ENCODE measurements around the gene KLHL4. TPM values are rescaled to one million over a fixed set of nuclear protein-coding genes. Genes with fewer than 3 reads are reported as not detected.

The KLHL4 gene, protein sequence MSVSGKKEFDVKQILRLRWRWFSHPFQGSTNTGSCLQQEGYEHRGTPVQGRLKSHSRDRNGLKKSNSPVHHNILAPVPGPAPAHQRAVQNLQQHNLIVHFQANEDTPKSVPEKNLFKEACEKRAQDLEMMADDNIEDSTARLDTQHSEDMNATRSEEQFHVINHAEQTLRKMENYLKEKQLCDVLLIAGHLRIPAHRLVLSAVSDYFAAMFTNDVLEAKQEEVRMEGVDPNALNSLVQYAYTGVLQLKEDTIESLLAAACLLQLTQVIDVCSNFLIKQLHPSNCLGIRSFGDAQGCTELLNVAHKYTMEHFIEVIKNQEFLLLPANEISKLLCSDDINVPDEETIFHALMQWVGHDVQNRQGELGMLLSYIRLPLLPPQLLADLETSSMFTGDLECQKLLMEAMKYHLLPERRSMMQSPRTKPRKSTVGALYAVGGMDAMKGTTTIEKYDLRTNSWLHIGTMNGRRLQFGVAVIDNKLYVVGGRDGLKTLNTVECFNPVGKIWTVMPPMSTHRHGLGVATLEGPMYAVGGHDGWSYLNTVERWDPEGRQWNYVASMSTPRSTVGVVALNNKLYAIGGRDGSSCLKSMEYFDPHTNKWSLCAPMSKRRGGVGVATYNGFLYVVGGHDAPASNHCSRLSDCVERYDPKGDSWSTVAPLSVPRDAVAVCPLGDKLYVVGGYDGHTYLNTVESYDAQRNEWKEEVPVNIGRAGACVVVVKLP
- not detected in 2 replicates for total RNA-seq
- total RNA-seq (2013), result 0.26 TPM
- polyA plus RNA-seq, result not detected in 2 replicates
- not detected in 2 replicates for polyA minus RNA-seq

DNA sequence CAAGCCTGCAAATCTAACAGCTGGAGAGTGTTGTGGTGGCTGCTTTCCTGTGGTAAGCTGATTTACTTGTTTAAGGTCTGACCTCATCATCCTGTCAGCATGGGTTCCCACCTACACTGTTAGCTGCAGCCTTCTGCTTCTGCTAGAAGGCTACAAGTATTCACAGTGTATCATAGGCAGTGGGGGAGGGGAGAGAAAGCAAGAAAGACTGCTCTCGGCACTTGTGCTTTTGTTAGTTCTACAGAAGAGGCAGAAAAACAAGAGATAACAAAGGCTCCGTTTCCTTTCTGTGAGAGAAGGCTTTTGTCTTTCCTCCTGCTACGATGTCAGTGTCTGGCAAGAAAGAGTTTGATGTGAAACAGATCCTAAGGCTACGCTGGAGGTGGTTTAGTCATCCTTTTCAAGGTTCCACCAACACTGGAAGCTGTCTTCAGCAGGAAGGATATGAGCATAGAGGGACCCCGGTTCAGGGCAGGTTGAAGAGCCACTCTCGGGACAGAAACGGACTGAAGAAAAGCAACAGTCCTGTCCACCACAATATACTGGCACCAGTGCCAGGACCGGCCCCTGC, at the start of gene KLHL4:
Gene KLHL4 (plus strand): TSS at position 232 of the 571 bp plus-strand sequence. CDS start 92 bp downstream, at position 324.
- intact Hi-C loops (cut with micrococcal nuclease), result no loop called here
- DNase-seq (no peak), ATAC-seq (ENCODE audit: low read depth) (no peak)
- Histone ChIP-seq H3K36me3 (replicated peaks in 1 of 2; ENCODE audit: control extremely low read depth in 1 of 2, control insufficient read depth in 1 of 2, extremely low read depth in 1 of 2, insufficient read depth in 2 of 2, low read length in 1 of 2) (no peaks in the 10 kb centered on the region), H2AFZ (ENCODE audit: insufficient read depth, low read depth, low read length, poor library complexity, severe bottlenecking) (no peak within 1 kb of the TSS), H3K27me3 (replicated peaks in 1 of 4; ENCODE audit: control extremely low read depth in 1 of 4, control insufficient read depth in 3 of 4, insufficient read depth in 4 of 4, low read length in 3 of 4) (no peaks in the 10 kb centered on the region), H4K20me1 (ENCODE audit: control insufficient read depth, insufficient read depth, low read length, poor library complexity, severe bottlenecking) (no peaks in the 10 kb centered on the region), H3K4me3 (ENCODE audit: control extremely low read depth in 1 of 5, extremely low read depth in 1 of 5, insufficient read depth in 1 of 5, low read depth in 2 of 5, low read length in 4 of 5) (no peak within 1 kb of the TSS), H3K79me2 (ENCODE audit: control insufficient read depth, insufficient read depth, low read length) (no peaks in the 10 kb centered on the region), H3K9me3 (ENCODE audit: control extremely low read depth in 1 of 3, control insufficient read depth in 2 of 3, insufficient read depth in 1 of 3, low read length in 2 of 3) (no peaks in the 10 kb centered on the region), H3K4me1 (ENCODE audit: control insufficient read depth in 2 of 2, insufficient read depth in 2 of 2, low read length in 2 of 2) (no peaks in the 10 kb centered on the region), H3K9ac (ENCODE audit: low read length) (no peak within 1 kb of the TSS), H3K4me2 (replicated peaks; ENCODE audit: low read depth, low read length, poor library complexity, severe bottlenecking) (no peak within 1 kb of the TSS), H3K27ac (ENCODE audit: low read length in 2 of 2) (no peak within 1 kb of the TSS)
- 0% methylated on average over 1 of the region's 8 CpGs for WGBS (ENCODE audit: insufficient coverage)
- no peak for TF ChIP-seq EZH2 (IDR thresholded peaks at IDR 0.05; ENCODE audit: borderline replicate concordance, insufficient read depth, low read depth, low read length, poor library complexity, severe bottlenecking)
- TF ChIP-seq, protein P1, sequence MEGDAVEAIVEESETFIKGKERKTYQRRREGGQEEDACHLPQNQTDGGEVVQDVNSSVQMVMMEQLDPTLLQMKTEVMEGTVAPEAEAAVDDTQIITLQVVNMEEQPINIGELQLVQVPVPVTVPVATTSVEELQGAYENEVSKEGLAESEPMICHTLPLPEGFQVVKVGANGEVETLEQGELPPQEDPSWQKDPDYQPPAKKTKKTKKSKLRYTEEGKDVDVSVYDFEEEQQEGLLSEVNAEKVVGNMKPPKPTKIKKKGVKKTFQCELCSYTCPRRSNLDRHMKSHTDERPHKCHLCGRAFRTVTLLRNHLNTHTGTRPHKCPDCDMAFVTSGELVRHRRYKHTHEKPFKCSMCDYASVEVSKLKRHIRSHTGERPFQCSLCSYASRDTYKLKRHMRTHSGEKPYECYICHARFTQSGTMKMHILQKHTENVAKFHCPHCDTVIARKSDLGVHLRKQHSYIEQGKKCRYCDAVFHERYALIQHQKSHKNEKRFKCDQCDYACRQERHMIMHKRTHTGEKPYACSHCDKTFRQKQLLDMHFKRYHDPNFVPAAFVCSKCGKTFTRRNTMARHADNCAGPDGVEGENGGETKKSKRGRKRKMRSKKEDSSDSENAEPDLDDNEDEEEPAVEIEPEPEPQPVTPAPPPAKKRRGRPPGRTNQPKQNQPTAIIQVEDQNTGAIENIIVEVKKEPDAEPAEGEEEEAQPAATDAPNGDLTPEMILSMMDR (IDR thresholded peaks at IDR 0.05), result no peak
- Mint-ChIP-seq H3K9me3 (ENCODE audit: insufficient read depth) (no peaks in the 10 kb centered on the region), H3K27me3 (no peaks in the 10 kb centered on the region), H3K4me3 (no peak within 1 kb of the TSS), H3K4me1 (no peaks in the 10 kb centered on the region), H3K27ac (no peak within 1 kb of the TSS)
- ChIA-PET POLR2A (no interaction called here), CTCF (no interaction called here)
